VCaP (cell line): Measurements from ENCODE around the gene DAB2.

Experiments used
- H3K27ac ChIP-seq: fragments of 450-650 bp; 2 replicates; pipeline ENCODE4 v1.5.1; 2017
- TF ChIP-seq, protein P1 (sequence below): fragments of 450-650 bp; conservative IDR thresholded peaks from 2 replicates; pipeline ENCODE4 v1.5.1; 2017; ENCODE audit warnings: mild to moderate bottlenecking, moderate library complexity

DAB2 gene

DNA sequence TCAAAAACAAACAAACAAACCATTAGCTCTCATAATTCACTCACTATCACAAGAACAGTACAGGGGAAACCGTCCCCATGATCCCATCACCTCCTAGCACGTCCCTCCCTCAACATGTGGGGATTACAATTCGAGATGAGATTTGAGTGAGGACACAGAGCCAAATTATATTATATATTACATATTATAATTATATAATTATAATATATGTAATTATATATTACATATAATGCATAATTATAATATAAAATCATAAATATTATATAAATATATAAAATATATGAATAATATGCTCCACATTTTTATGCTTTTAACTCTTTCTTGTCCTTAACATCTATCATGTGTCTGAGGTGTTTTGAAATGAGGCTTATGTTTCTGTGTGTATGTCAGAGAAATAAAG is 57.1 kb downstream of the DAB2 start:
- TF ChIP-seq, protein P1, sequence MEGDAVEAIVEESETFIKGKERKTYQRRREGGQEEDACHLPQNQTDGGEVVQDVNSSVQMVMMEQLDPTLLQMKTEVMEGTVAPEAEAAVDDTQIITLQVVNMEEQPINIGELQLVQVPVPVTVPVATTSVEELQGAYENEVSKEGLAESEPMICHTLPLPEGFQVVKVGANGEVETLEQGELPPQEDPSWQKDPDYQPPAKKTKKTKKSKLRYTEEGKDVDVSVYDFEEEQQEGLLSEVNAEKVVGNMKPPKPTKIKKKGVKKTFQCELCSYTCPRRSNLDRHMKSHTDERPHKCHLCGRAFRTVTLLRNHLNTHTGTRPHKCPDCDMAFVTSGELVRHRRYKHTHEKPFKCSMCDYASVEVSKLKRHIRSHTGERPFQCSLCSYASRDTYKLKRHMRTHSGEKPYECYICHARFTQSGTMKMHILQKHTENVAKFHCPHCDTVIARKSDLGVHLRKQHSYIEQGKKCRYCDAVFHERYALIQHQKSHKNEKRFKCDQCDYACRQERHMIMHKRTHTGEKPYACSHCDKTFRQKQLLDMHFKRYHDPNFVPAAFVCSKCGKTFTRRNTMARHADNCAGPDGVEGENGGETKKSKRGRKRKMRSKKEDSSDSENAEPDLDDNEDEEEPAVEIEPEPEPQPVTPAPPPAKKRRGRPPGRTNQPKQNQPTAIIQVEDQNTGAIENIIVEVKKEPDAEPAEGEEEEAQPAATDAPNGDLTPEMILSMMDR, result no peak
- H3K27ac ChIP-seq, result no peak overlapping the region

DNA sequence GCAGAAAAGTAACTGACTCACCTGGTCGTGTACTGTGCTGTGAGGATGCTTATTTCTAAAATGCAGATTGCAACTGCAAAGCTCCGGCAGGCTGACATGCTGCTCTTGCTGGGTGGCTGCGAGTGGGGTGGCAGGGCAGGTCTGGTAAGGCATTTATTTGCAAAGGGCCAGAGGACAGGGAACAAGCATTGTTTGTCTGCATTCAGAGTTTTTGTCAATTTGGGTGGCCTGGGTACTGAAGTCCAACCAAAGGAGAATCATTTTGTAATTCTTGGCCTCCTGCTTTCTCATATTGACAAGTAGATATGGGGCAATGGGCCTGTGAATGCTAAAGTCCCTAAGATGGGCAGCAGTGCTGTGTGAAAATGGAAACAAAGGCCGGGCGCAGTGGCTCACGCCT is 60.4 kb downstream of the DAB2 start, which contains the start of gene C9:
Gene C9 (minus strand): TSS at position 129 of the 400 bp plus-strand sequence. CDS start 31 bp downstream, at position 98.
- TF ChIP-seq, protein P1, result no peak
- H3K27ac ChIP-seq, result no peak within 1 kb of the TSS

DNA sequence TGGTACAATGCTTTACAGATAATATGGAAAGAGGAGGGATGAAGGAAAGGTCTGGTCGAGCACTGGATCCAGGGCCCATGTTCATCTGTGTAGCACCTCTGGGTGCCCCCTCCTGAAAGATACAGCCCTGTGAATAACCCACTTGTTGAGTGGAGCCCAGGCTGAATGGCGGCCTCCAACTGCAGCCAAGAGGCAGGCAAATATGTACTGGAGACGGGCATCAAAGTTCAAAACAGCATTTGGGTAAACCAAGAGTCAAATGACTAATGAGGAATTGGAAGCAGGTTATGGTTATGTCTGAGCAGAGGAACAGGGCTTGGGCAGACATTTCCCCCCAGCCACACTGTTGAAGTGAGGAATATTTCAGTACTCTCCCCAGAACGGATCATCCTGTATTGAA is 61.6 kb downstream of the DAB2 start:
- H3K27ac ChIP-seq, result no peak overlapping the region
- TF ChIP-seq, protein P1, result no peak

DNA sequence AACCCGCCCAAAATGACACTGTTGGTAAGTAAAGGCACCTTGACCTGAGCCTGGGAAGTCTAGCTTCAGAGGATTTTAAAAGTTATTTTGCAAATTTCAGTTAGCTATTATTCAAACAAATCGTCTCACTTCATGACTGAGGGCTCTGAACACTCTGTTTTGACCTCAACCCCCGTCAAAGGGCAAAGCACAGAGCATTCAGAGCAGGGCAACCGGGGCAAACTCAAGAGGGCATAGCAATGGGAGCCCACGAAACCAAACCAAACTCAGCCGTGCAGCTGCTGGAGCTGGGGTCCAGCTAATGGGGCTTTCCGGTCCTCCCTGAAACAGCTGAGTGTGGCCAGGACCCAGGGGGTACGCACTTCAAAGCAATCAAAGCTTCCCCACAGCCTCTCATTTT is 62.1 kb downstream of the DAB2 start:
- no peak overlapping the region for H3K27ac ChIP-seq
- TF ChIP-seq, protein P1, result no peak

DNA sequence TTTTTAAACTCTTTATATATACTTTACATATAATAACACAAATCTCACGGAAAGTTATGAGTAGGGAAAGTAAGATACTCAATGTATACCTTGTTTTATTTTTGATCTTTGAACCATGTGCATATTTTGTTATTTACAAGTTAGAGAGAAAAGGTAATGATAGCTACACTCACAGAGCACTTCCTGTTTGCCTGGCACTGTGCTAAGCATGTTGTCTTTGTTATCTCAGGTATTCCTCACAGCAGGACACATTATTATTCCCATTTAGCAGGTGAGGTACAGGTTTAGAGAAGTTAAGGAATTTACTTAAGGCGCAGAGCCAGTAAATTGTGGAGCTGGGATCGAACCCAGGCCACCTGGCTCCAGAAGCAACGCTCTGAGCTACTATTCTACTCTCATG is 63.5 kb downstream of the DAB2 start:
- H3K27ac ChIP-seq, result no peak overlapping the region
- TF ChIP-seq, protein P1, result no peak

DNA sequence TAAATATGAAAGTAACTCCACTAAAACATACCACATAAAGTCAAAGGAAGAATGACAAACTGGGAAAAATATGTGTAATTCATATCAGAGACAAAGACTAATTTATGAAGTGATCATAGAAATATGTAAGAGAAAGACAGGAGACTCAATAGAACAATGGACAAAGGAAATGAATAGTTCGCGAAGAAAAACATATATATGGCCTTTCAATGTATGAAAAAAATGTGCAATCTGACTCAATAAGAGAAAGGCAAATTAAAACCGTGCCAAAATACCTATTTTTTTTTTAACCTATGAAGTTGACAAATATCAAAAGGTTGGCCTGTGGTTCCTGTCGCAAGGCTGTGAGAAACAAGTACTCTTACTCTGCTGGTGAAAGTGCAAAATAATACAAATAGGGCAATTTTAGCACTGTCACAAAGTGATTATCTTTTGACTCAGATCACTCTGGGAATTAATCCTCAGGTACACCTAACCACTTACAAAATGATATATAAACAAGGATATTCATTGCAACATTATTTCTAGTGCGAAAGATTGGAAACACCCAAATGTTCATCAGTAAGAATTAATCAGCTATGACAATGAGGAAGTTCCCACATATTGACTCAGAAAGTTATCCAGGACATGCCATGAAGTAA is 64.2 kb downstream of the DAB2 start:
- TF ChIP-seq, protein P1, result no peak
- H3K27ac ChIP-seq, result no peak overlapping the region

DNA sequence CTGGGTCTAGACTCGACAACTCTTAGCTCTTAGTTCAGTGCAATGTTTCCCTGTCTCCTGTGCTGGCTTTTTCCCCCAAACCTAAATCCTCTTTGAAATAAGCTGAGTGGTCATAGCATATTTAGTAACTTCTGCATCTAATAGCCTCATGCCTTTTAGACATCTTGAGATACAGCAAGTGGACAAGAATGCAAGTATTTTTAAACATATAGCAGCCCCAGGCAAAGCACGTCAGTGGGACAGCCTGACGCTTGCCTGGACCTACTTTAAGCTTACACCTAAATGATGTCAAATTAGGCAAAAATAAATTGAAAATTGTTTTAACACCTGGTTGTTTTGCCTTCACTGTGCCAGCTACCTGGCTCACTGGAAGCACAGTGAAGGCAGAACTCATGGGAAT is 68.5 kb downstream of the DAB2 start:
- no peak overlapping the region for H3K27ac ChIP-seq
- TF ChIP-seq, protein P1, result no peak
